Measurements from ENCODE around the gene SYTL3.
"Not testable (repeated sequence)": the region's sequence is repeated elsewhere in the genome, so short reads cannot be mapped to it uniquely, and the experiment has no call there.

- not testable (repeated sequence) for TF ChIP-seq ZNF274 (IDR thresholded peaks at IDR 0.05; ENCODE audit: low read depth, low read length); YY1 (IDR thresholded peaks at IDR 0.05; ENCODE audit: insufficient read depth, insufficient read length); SUZ12 (IDR thresholded peaks at IDR 0.05; ENCODE audit: extremely low read depth, insufficient read depth, insufficient read length)
These were observed 17.2 kb upstream of the SYTL3 start for GRCh38 chr6:158632538-158633119.

Data from NT2/D1 (cell line).